HG03558 (cell line): ENCODE data around the gene SKOR1.

ENCODE experiments used
- ATAC-seq: cut with Tn5 transposase; IDR thresholded peaks from one replicate; pipeline ENCODE4 v1.9.1; 2021; ENCODE audit warnings: moderate number of reproducible peaks; ENCODE audit not compliant: unreplicated experiment; ENCODE audit errors: extremely low read depth

Gene SKOR1

GRCh38 chr15:67794832-67795574 lies 30.3 kb upstream of the SKOR1 start:
- no peak for ATAC-seq

GRCh38 chr15:67796196-67797127 lies 28.8 kb upstream of the SKOR1 start:
- no peak for ATAC-seq

GRCh38 chr15:67799801-67800205 lies 25.5 kb upstream of the SKOR1 start:
- ATAC-seq = no peak

- no peak for ATAC-seq
Observed at GRCh38 chr15:67801142-67801541, 24.2 kb upstream of the SKOR1 start.

- ATAC-seq = no peak
Observed at GRCh38 chr15:67801926-67802914, 23.1 kb upstream of the SKOR1 start.

- no peak for ATAC-seq
Observed at GRCh38 chr15:67803299-67803698, 22.0 kb upstream of the SKOR1 start.

GRCh38 chr15:67803996-67804843 lies 21.1 kb upstream of the SKOR1 start:
- no peak for ATAC-seq

- no peak for ATAC-seq
Observed at GRCh38 chr15:67805008-67805665, 20.2 kb upstream of the SKOR1 start.

GRCh38 chr15:67805666-67806516 lies 19.4 kb upstream of the SKOR1 start:
- ATAC-seq = no peak

GRCh38 chr15:67806536-67806935 lies 18.8 kb upstream of the SKOR1 start:
- no peak for ATAC-seq

- ATAC-seq = no peak
Observed at GRCh38 chr15:67807141-67807540, 18.2 kb upstream of the SKOR1 start.

- no peak for ATAC-seq
Observed at GRCh38 chr15:67807836-67808235, 17.5 kb upstream of the SKOR1 start.

GRCh38 chr15:67808821-67809220 lies 16.5 kb upstream of the SKOR1 start:
- no peak for ATAC-seq

GRCh38 chr15:67809441-67809840 lies 15.9 kb upstream of the SKOR1 start:
- no peak for ATAC-seq

- no peak for ATAC-seq
Observed at GRCh38 chr15:67809866-67810265, 15.4 kb upstream of the SKOR1 start.

- ATAC-seq = no peak
Observed at GRCh38 chr15:67812241-67812644, 13.1 kb upstream of the SKOR1 start.

- no peak for ATAC-seq
Observed at GRCh38 chr15:67813104-67813634, 12.1 kb upstream of the SKOR1 start.
